Stomach (tissue), 9 donors: ENCODE measurements around the gene FXYD4. TPM values are rescaled to one million over a fixed set of nuclear protein-coding genes. Genes with fewer than 3 reads are reported as not detected.

Source experiments
- DNase-seq, 2 donors: peaks; one replicate each; pipeline versions ENCODE4 v3.0.0 to v3.0.0-alpha.2; 2013 to 2019
- H3K27ac ChIP-seq, 5 donors: fragments of 200-600 bp in 4 of 5; sonication (generic) in 4 of 5; one replicate each; pipeline ENCODE4 v1.5.1; 2013 to 2019; ENCODE audit warnings: mild to moderate bottlenecking in 1 of 5, moderate library complexity in 1 of 5
- H3K27me3 ChIP-seq, 3 donors: fragments of 200-600 bp; sonication (generic); one replicate each; pipeline ENCODE4 v1.5.1; 2017 to 2019; ENCODE audit warnings: mixed run types in 1 of 3
- H3K36me3 ChIP-seq, 4 donors: fragments of 200-600 bp; sonication (generic); 1 replicate in 3 of 4; 2 replicates in 1 of 4; pipeline ENCODE4 v1.5.1; 2016 to 2019
- H3K4me1 ChIP-seq, 4 donors: fragments of 200-600 bp; sonication (generic); one replicate each; pipeline ENCODE4 v1.5.1; 2016 to 2019
- H3K4me3 ChIP-seq, 4 donors: fragments of 200-600 bp; sonication (generic) in 3 of 4; one replicate each; pipeline ENCODE4 v1.5.1; 2016 to 2019; ENCODE audit warnings: mild to moderate bottlenecking in 1 of 4
- H3K9me3 ChIP-seq, 4 donors: fragments of 200-600 bp; sonication (generic); one replicate each; pipeline ENCODE4 v1.5.1; 2016 to 2019
- CTCF ChIP-seq, 7 experiments: fragments of 450-650 bp in 4 of 7; fragments of 200-600 bp in 3 of 7; sonication (generic) in 3 of 7; IDR thresholded peaks; one replicate each; pipeline ENCODE4 v1.5.1; 2016 to 2019; ENCODE audit warnings: antibody characterized with exemption in 7 of 7, control low read depth in 2 of 7, mild to moderate bottlenecking in 1 of 7
- EP300 ChIP-seq: sonication (generic); formaldehyde crosslinking; IDR thresholded peaks from one replicate; pipeline ENCODE4 v1.6.1; 2017; ENCODE audit warnings: antibody characterized with exemption
- POLR2A ChIP-seq, 4 donors: fragments of 450-650 bp; IDR thresholded peaks; one replicate each; pipeline ENCODE4 v1.6.1; 2016; ENCODE audit warnings: antibody characterized with exemption in 4 of 4, control low read depth in 2 of 4, mild to moderate bottlenecking in 1 of 4, moderate library complexity in 1 of 4
- POLR2AphosphoS5 ChIP-seq, 3 donors: sonication (generic); formaldehyde crosslinking; IDR thresholded peaks; one replicate each; pipeline ENCODE4 v1.6.1; 2016; ENCODE audit warnings: antibody characterized with exemption in 3 of 3
- WGBS, 5 donors: extraction: QIAGEN DNeasy Blood & Tissue Kit in 3 of 5; methylation state at CpG; one replicate each; pipeline versions ENCODE4 v1.1.5 to v1.1.7; 2013 to 2018; 5-methylcytosine and 5-hydroxymethylcytosine counted together
- intact Hi-C: fragments of 100-400 bp; cut with DNase I; formaldehyde crosslinking; loops from one replicate; pipeline ENCODE4 v1.15.1; 2023; ENCODE audit warnings: low total_unique reads
- polyA plus RNA-seq, 3 donors: library from polyadenylated mRNA; stranded (reverse); fragments of 200-250 nt; gene quantifications; one replicate each; pipeline ENCODE4 v1.2.3, GENCODE V29; 2013
- total RNA-seq, 5 donors: library from RNA; depleted of rRNA; stranded (reverse); fragments of >200 nt; gene quantifications; one replicate each; pipeline versions ENCODE4 v1.1.0 to v1.2.3, GENCODE V29; 2014 to 2016
- donor health status: healthy with polysubstance abuse.
- donor health status: Bipolar disorder and iron deficiency.
- donor health status: healthy.

FXYD4 gene
- total and polyA plus RNA-seq, 8 donors: 2.8 to 7.3 (median 6.0) TPM; not detected in 5

- Histone ChIP-seq H3K27me3 (peaks cover 0 to 33% (median 4%) of the 10 kb centered on the region in 3 donors), H3K4me3 (no peak overlapping the region), H3K9me3 (no peaks in the 10 kb centered on the region), H3K4me1 (no peaks in the 10 kb centered on the region), H3K36me3 (no peaks in the 10 kb centered on the region), H3K27ac (no peak overlapping the region)
- intact Hi-C loops: no loop called here
- 59 to 75% (median 63%) methylated on average over 6 to 11 of the region's 11 CpGs for WGBS, 5 donors
- DNase-seq: no peak
- no peak for TF ChIP-seq CTCF (IDR thresholded peaks at IDR 0.05)
- TF ChIP-seq EP300: no peak
- TF ChIP-seq POLR2AphosphoS5 (IDR thresholded peaks at IDR 0.05): no peak
- TF ChIP-seq POLR2A (IDR thresholded peaks at IDR 0.05): no peak
Observed at GRCh38 chr10:43339136-43339535, 32.3 kb upstream of the FXYD4 start.

DNA sequence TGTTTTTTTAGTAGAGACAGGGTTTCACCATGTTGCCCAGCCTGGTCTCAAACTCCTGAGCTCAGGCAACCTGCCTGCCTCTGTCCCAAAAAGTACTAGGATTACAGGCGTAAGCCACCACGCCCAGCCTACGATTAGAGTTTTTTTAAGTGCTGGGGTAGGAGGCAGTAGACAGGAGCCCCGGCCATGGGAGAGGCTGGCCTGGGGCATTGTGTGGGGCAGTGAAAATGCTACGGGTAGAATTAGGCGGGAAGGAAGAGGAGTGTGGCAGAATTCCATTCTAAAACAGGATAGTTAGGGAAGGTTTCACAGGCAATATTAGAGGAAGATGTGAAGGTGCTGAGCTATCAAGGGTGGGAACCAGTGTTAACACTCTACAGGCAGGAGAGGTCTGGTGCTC, 31.3 kb upstream of the FXYD4 start:
- H3K27ac ChIP-seq: no peak overlapping the region
- no peaks in the 10 kb centered on the region for H3K4me1 ChIP-seq
- WGBS, 5 donors: 65 to 72% (median 70%) methylated on average over 6 of the region's 6 CpGs
- H3K27me3 ChIP-seq: peaks cover 0 to 33% (median 4%) of the 10 kb centered on the region in 3 donors
- H3K9me3 ChIP-seq: no peaks in the 10 kb centered on the region
- no peak for DNase-seq
- TF ChIP-seq EP300: no peak
- TF ChIP-seq POLR2AphosphoS5 (IDR thresholded peaks at IDR 0.05): no peak
- TF ChIP-seq POLR2A (IDR thresholded peaks at IDR 0.05): no peak
- no peak overlapping the region for H3K4me3 ChIP-seq
- intact Hi-C loops: no loop called here
- H3K36me3 ChIP-seq: no peaks in the 10 kb centered on the region

DNA sequence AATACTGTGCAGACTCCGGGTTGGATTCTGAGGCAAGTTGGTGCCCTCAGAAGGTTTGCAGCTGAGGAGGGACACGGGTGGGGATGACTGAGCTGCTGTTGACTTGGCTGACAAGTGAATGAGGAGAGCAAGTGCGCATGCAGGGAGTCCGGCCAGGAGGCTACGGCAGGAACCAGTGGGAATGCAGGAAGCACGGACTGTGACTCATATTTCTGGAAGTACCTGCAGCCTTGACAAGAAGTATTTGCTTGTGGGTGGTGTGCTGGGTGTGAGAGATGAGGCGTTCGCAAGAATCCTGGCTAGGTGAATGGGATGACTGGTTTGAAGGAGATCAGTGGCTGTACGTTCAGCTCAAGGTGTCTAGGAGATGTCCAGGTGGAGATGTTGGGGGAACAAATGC, 30.8 kb upstream of the FXYD4 start:
- Histone ChIP-seq H3K4me3 (no peak overlapping the region), H3K27me3 (peaks cover 0 to 33% (median 4%) of the 10 kb centered on the region in 3 donors), H3K4me1 (no peaks in the 10 kb centered on the region), H3K27ac (no peak overlapping the region), H3K9me3 (no peaks in the 10 kb centered on the region), H3K36me3 (no peaks in the 10 kb centered on the region)
- DNase-seq: peak; percentile 43 to 61
- WGBS, 5 donors: 27 to 55% (median 41%) methylated on average over 9 of the region's 9 CpGs
- TF ChIP-seq POLR2A (IDR thresholded peaks at IDR 0.05) (no peak), POLR2AphosphoS5 (IDR thresholded peaks at IDR 0.05) (peak in 1 of 3 donors; percentile 67)
- intact Hi-C loops: no loop called here

DNA sequence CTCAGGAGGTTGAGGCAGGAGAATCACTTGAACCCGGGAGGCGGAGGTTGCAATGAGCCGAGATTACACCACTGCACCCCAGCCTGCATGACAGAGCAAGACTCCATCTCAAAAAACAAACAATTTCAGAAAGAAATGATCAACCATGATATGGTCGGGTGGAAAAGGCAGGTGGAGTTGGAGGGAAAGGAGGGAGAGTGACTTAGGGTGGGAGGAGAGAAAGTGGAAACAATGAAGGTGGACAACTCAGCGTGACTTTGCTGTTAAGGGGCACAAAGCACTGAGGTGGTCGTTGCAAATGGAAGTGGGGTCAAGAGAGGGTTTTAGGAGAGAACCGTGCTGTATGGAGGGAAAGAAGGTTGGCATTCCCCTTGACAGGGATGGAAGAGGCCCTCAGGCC, 30.0 kb upstream of the FXYD4 start:
- TF ChIP-seq POLR2AphosphoS5 (IDR thresholded peaks at IDR 0.05) (no peak), EP300 (no peak), CTCF (IDR thresholded peaks at IDR 0.05) (no peak), POLR2A (IDR thresholded peaks at IDR 0.05) (no peak)
- WGBS, 5 donors: 78 to 88% (median 82%) methylated on average over 7 of the region's 7 CpGs
- no peak for DNase-seq
- intact Hi-C loops: no loop called here
- Histone ChIP-seq H3K4me1 (no peaks in the 10 kb centered on the region), H3K9me3 (no peaks in the 10 kb centered on the region), H3K4me3 (no peak overlapping the region), H3K27ac (no peak overlapping the region), H3K36me3 (no peaks in the 10 kb centered on the region), H3K27me3 (peaks cover 0 to 33% (median 4%) of the 10 kb centered on the region in 3 donors)

- Histone ChIP-seq H3K4me3 (no peak overlapping the region), H3K27ac (no peak overlapping the region), H3K9me3 (no peaks in the 10 kb centered on the region), H3K4me1 (no peaks in the 10 kb centered on the region), H3K27me3 (peaks cover 0 to 33% (median 4%) of the 10 kb centered on the region in 3 donors), H3K36me3 (no peaks in the 10 kb centered on the region)
- TF ChIP-seq POLR2AphosphoS5 (IDR thresholded peaks at IDR 0.05) (no peak), CTCF (IDR thresholded peaks at IDR 0.05) (no peak), EP300 (no peak), POLR2A (IDR thresholded peaks at IDR 0.05) (no peak)
- WGBS, 5 donors: 86 to 94% (median 90%) methylated on average over 34 to 49 of the region's 49 CpGs
- no peak for DNase-seq
- intact Hi-C loops: no loop called here
Observed at GRCh38 chr10:43342279-43343125, 28.9 kb upstream of the FXYD4 start.
